Brain microvascular endothelial cell (primary cell): ENCODE measurements around the gene ATP6V0E1.
"Not testable (repeated sequence)": the region's sequence is repeated elsewhere in the genome, so short reads cannot be mapped to it uniquely, and the experiment has no call there.

Experiments
- DNase-seq: peaks from one replicate; pipeline ENCODE4 v3.0.0-alpha.2; 2020
- H3K27ac ChIP-seq: fragments of 250-450 bp; sonication (Bioruptor Pico); 2 replicates; pipeline ENCODE4 v1.5.1; 2020; ENCODE audit warnings: mild to moderate bottlenecking, moderate library complexity
- H3K27me3 ChIP-seq: fragments of 250-450 bp; sonication (Bioruptor Pico); replicated peaks from 2 replicates; pipeline ENCODE4 v1.5.1; 2020; ENCODE audit warnings: mild to moderate bottlenecking
- H3K36me3 ChIP-seq: fragments of 250-450 bp; sonication (Bioruptor Pico); replicated peaks from 2 replicates; pipeline ENCODE4 v1.5.1; 2020; ENCODE audit warnings: mild to moderate bottlenecking
- H3K4me3 ChIP-seq: 2 replicates; pipeline ENCODE4 v1.5.1; 2011; ENCODE audit warnings: low read depth, mild to moderate bottlenecking, control low read depth, low read length, moderate library complexity
- CTCF ChIP-seq: IDR thresholded peaks from 2 replicates; pipeline ENCODE4 v1.5.1; 2011; ENCODE audit warnings: low read depth, mild to moderate bottlenecking, moderate library complexity, low read length, control low read depth, inconsistent platforms; ENCODE audit errors: missing control alignments
- in situ Hi-C: cut with HindIII; loops from 2 replicates; pipeline ENCODE4 v1.10.0; 2017; ENCODE audit warnings: low sequenced_read_pairs, low pct_ligation_motif_present

The ATP6V0E1 gene

GRCh38 chr5:173015192-173015591 lies 31.6 kb downstream of the ATP6V0E1 start:
- no peak overlapping the region for H3K27ac ChIP-seq
- TF ChIP-seq CTCF = no peak
- in situ Hi-C loops = no loop called here
- H3K4me3 ChIP-seq = no peak overlapping the region
- H3K36me3 ChIP-seq = peaks cover under 1% of the 10 kb centered on the region
- H3K27me3 ChIP-seq = no peaks in the 10 kb centered on the region
- DNase-seq = no peak

- Histone ChIP-seq H3K4me3 (no peak overlapping the region), H3K27me3 (no peaks in the 10 kb centered on the region), H3K36me3 (peaks cover 5% of the 10 kb centered on the region), H3K27ac (peak overlapping the region; percentile 17)
- no peak for DNase-seq
- in situ Hi-C loops = no loop called here
- TF ChIP-seq CTCF = no peak
These were observed 32.3 kb downstream of the ATP6V0E1 start for GRCh38 chr5:173015598-173016455.

GRCh38 chr5:173016598-173017046 lies 33.1 kb downstream of the ATP6V0E1 start:
- Histone ChIP-seq H3K36me3 (peaks cover 8% of the 10 kb centered on the region), H3K4me3 (no peak overlapping the region), H3K27ac (peak overlapping the region; percentile 17), H3K27me3 (no peaks in the 10 kb centered on the region)
- DNase-seq = peak; percentile 62
- TF ChIP-seq CTCF = no peak
- in situ Hi-C loops = no loop called here

GRCh38 chr5:173017087-173017486 lies 33.5 kb downstream of the ATP6V0E1 start:
- peaks cover 10% of the 10 kb centered on the region for H3K36me3 ChIP-seq
- H3K27me3 ChIP-seq, H3K4me3 ChIP-seq, in situ Hi-C loops, DNase-seq: not testable (repeated sequence)
- peak overlapping the region; percentile 2 for H3K27ac ChIP-seq

- no peak for DNase-seq
- TF ChIP-seq CTCF = no peak
- in situ Hi-C loops = no loop called here
- H3K4me3 ChIP-seq = no peak overlapping the region
- H3K36me3 ChIP-seq = peaks cover 13% of the 10 kb centered on the region
- H3K27me3 ChIP-seq = no peaks in the 10 kb centered on the region
- H3K27ac ChIP-seq = no peak overlapping the region
These were observed 34.8 kb downstream of the ATP6V0E1 start for GRCh38 chr5:173018358-173018757.

GRCh38 chr5:173020154-173020581 lies 36.6 kb downstream of the ATP6V0E1 start:
- Histone ChIP-seq H3K27me3 (no peaks in the 10 kb centered on the region), H3K36me3 (peaks cover 13% of the 10 kb centered on the region), H3K27ac (no peak overlapping the region), H3K4me3 (no peak overlapping the region)
- no peak for TF ChIP-seq CTCF
- DNase-seq = no peak
- in situ Hi-C loops = no loop called here
